ENCODE results near the gene ALDH1L1.

GRCh38 chr3:126084768-126085180 is 95.6 kb downstream of the ALDH1L1 start:
- TF ChIP-seq ATF6 (CRISPR knock-in tag; IDR thresholded peaks at IDR 0.05) (no peak), CTCF (IDR thresholded peaks at IDR 0.05) (no peak), NR2C2 (CRISPR knock-in tag; IDR thresholded peaks at IDR 0.05) (no peak), GABPB1 (CRISPR knock-in tag; IDR thresholded peaks at IDR 0.05) (no peak), MLX (CRISPR knock-in tag; IDR thresholded peaks at IDR 0.05) (no peak)
